Measurements from ENCODE around the gene RUVBL2. TPM values are rescaled to one million over a fixed set of nuclear protein-coding genes. Genes with fewer than 3 reads are reported as not detected.

The RUVBL2 gene
- total and polyA plus RNA-seq, 2 of the 4 experiments (the other 2 are of a cell fraction), result 196 to 391 TPM

DNA sequence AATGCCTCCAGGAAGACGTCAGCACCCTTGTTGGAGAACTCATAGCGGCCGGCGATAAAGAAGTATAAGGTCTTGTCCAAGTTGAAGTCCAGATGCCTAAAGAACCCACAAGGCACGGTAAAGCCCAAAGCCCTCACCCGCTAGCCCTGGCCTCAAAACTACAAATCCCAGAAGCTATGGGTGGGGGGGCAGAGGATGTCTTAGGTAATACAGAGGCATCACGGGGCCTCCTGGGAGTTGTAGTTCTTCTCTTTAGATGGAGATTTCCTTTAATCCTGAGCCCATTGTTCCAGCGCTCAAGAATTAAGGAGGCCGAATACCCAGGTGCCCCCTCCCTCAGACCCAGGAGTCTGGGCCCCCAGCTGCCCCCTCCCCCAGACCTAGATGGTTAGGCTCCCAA is 11.4 kb upstream of the RUVBL2 start:
- POLR2A ChIA-PET (ENCODE audit: unreplicated experiment), result no interaction called here

More for the DNA sequence above, 11.4 kb upstream of the RUVBL2 start:
- Histone ChIP-seq H3K4me2 (ENCODE audit: low read depth, low read length) (no peak overlapping the region), H3K18ac (ENCODE audit: low read depth, low read length) (no peak overlapping the region), H3K4me3 (ENCODE audit: insufficient read depth, low read depth, low read length) (no peak overlapping the region), H3K79me1 (ENCODE audit: low read depth in 1 of 2, low read length in 2 of 2) (peaks cover 12 to 41% of the 10 kb centered on the region in 2 experiments), H4K5ac (ENCODE audit: low read depth, low read length) (no peak overlapping the region), H3K36me3 (ENCODE audit: control insufficient read depth, insufficient read depth, low read length) (peaks cover 61% of the 10 kb centered on the region), H4K20me1 (ENCODE audit: insufficient read depth, low read length) (peaks cover 20% of the 10 kb centered on the region; the same call in 1 of the 2 replicates), H2BK120ac (ENCODE audit: low read depth, low read length) (no peak overlapping the region), H3K23ac (ENCODE audit: low read depth, low read length) (no peak overlapping the region), H3K27ac (ENCODE audit: insufficient read depth, low read length) (no peak overlapping the region), H3K9me3 (ENCODE audit: control insufficient read depth, insufficient read depth, low read length) (no peaks in the 10 kb centered on the region), H2AK5ac (ENCODE audit: low read depth, low read length) (no peak overlapping the region), H3K9me1 (ENCODE audit: insufficient read depth, low read length) (peaks cover 16% of the 10 kb centered on the region), H2AFZ (replicated peaks; ENCODE audit: low read length, poor library complexity) (no peak overlapping the region), H2BK5ac (ENCODE audit: low read depth, low read length, poor library complexity, severe bottlenecking) (no peak overlapping the region), H3K4me1 (ENCODE audit: control insufficient read depth, insufficient read depth, low read length) (peaks cover 7% of the 10 kb centered on the region), H4K8ac (ENCODE audit: low read depth in 2 of 2, low read length in 2 of 2) (no peak overlapping the region), H4K91ac (ENCODE audit: insufficient read depth, low read depth, low read length) (no peak overlapping the region), H3K9ac (ENCODE audit: low read depth, low read length) (no peak overlapping the region), H3K27me3 (ENCODE audit: control insufficient read depth, insufficient read depth, low read length) (no peaks in the 10 kb centered on the region), H2BK15ac (ENCODE audit: low read depth, low read length) (no peak overlapping the region), H3K4ac (ENCODE audit: low read depth, low read length) (no peak overlapping the region), H2BK20ac (ENCODE audit: low read depth, low read length) (no peak overlapping the region), H3K14ac (replicated peaks; ENCODE audit: low read depth, low read length) (no peak overlapping the region), H3K56ac (ENCODE audit: extremely low read depth, insufficient read depth, low read length) (no peak overlapping the region), H2AK9ac (replicated peaks; ENCODE audit: low read depth, low read length, poor library complexity) (no peak overlapping the region)
- TF ChIP-seq POLR2A (IDR thresholded peaks at IDR 0.05; ENCODE audit: low read depth, low read length) (no peak), CEBPB (IDR thresholded peaks at IDR 0.05; ENCODE audit: low read depth, low read length) (no peak), SMC3 (IDR thresholded peaks at IDR 0.05; ENCODE audit: low read depth, low read length) (no peak), NFE2L2 (IDR thresholded peaks at IDR 0.05; ENCODE audit: low read depth, low read length) (no peak), MAFK (IDR thresholded peaks at IDR 0.05; ENCODE audit: low read depth, low read length) (no peak), MAZ (IDR thresholded peaks at IDR 0.05; ENCODE audit: borderline replicate concordance, low read depth, low read length) (no peak), RFX5 (IDR thresholded peaks at IDR 0.05; ENCODE audit: low read depth, low read length) (no peak), RAD21 (IDR thresholded peaks at IDR 0.05; ENCODE audit: low read length) (no peak), MXI1 (IDR thresholded peaks at IDR 0.05; ENCODE audit: borderline replicate concordance, low read depth, low read length) (no peak), CHD1 (IDR thresholded peaks at IDR 0.05; ENCODE audit: low read depth, low read length) (no peak), RCOR1 (IDR thresholded peaks at IDR 0.05; ENCODE audit: insufficient replicate concordance, low read length) (no peak), BHLHE40 (IDR thresholded peaks at IDR 0.05; ENCODE audit: low read depth, low read length) (no peak), FOS (IDR thresholded peaks at IDR 0.05; ENCODE audit: low read depth, low read length) (no peak)
- TF ChIP-seq, protein P1, sequence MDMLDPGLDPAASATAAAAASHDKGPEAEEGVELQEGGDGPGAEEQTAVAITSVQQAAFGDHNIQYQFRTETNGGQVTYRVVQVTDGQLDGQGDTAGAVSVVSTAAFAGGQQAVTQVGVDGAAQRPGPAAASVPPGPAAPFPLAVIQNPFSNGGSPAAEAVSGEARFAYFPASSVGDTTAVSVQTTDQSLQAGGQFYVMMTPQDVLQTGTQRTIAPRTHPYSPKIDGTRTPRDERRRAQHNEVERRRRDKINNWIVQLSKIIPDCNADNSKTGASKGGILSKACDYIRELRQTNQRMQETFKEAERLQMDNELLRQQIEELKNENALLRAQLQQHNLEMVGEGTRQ (IDR thresholded peaks at IDR 0.05; ENCODE audit: low read depth, low read length), result no peak
- TF ChIP-seq, protein P2, sequence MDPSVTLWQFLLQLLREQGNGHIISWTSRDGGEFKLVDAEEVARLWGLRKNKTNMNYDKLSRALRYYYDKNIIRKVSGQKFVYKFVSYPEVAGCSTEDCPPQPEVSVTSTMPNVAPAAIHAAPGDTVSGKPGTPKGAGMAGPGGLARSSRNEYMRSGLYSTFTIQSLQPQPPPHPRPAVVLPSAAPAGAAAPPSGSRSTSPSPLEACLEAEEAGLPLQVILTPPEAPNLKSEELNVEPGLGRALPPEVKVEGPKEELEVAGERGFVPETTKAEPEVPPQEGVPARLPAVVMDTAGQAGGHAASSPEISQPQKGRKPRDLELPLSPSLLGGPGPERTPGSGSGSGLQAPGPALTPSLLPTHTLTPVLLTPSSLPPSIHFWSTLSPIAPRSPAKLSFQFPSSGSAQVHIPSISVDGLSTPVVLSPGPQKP (IDR thresholded peaks at IDR 0.05; ENCODE audit: borderline replicate concordance, low read depth, low read length), result no peak
- TF ChIP-seq, protein P3, sequence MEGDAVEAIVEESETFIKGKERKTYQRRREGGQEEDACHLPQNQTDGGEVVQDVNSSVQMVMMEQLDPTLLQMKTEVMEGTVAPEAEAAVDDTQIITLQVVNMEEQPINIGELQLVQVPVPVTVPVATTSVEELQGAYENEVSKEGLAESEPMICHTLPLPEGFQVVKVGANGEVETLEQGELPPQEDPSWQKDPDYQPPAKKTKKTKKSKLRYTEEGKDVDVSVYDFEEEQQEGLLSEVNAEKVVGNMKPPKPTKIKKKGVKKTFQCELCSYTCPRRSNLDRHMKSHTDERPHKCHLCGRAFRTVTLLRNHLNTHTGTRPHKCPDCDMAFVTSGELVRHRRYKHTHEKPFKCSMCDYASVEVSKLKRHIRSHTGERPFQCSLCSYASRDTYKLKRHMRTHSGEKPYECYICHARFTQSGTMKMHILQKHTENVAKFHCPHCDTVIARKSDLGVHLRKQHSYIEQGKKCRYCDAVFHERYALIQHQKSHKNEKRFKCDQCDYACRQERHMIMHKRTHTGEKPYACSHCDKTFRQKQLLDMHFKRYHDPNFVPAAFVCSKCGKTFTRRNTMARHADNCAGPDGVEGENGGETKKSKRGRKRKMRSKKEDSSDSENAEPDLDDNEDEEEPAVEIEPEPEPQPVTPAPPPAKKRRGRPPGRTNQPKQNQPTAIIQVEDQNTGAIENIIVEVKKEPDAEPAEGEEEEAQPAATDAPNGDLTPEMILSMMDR (conservative IDR thresholded peaks at IDR 0.05; ENCODE audit: low read depth, low read length), result no peak
- intact Hi-C loops (cut with micrococcal nuclease), result no loop called here
- DNase-seq (no peak), ATAC-seq (ENCODE audit: low read depth) (no peak)
- CTCF ChIA-PET, result no interaction called here
- in situ Hi-C loops (cut with MboI; ENCODE audit: low sequenced_read_pairs), result no loop called here
- no CpG with 5 or more reads among the region's 9 CpGs for WGBS, 2 experiments (ENCODE audit: extremely low coverage in 2 of 2, insufficient read length in 1 of 2)
- BruUV-seq (replicated peaks), result no TSS peak
- dilution Hi-C loops (cut with HindIII; ENCODE audit: low sequenced_read_pairs, unreplicated experiment), result no loop called here

All from IMR-90 (cell line).